SK-N-MC (cell line): ENCODE results near the gene SCN1B.

Source experiments
- EZH2 ChIP-seq: fragments of 200-600 bp; sonication (generic); IDR thresholded peaks from one replicate; pipeline ENCODE4 v1.6.1; 2017; ENCODE audit warnings: antibody characterized with exemption
- POLR2AphosphoS5 ChIP-seq: IDR thresholded peaks from 2 replicates; pipeline ENCODE4 v1.6.1; 2012; ENCODE audit warnings: mild to moderate bottlenecking, low read depth, low read length, borderline replicate concordance

GRCh38 chr19:35015270-35015953, 14.9 kb upstream of the SCN1B start:
- TF ChIP-seq EZH2, result no peak
- TF ChIP-seq POLR2AphosphoS5, result no peak
